G401.6 (cell line): ENCODE data around the gene AQP9.
"Not testable (repeated sequence)": the region's sequence is repeated elsewhere in the genome, so short reads cannot be mapped to it uniquely, and the experiment has no call there.

Experiments
- FAIRE-seq: peaks from 2 replicates; lab custom pipeline; 2012; peaks lifted over from hg19 to GRCh38; lab: Jason Lieb, UNC

The AQP9 gene

GRCh38 chr15:58138106-58138505 is at the start of gene AQP9:
Gene AQP9, plus strand, starts transcription at chr15:58138381. Its CDS starts 185 bp downstream, at chr15:58138566.
- FAIRE-seq = no peak

GRCh38 chr15:58095415-58095814 is 42.8 kb upstream of the AQP9 start:
- FAIRE-seq = no peak

GRCh38 chr15:58096529-58097084 is 41.6 kb upstream of the AQP9 start:
- no peak for FAIRE-seq

GRCh38 chr15:58103482-58103881 is 34.7 kb upstream of the AQP9 start:
- no peak for FAIRE-seq

- no peak for FAIRE-seq
These were observed 30.1 kb upstream of the AQP9 start for GRCh38 chr15:58108117-58108516.

GRCh38 chr15:58109419-58109818 is 28.8 kb upstream of the AQP9 start:
- no peak for FAIRE-seq

GRCh38 chr15:58110999-58111717 is 27.0 kb upstream of the AQP9 start:
- FAIRE-seq = no peak

GRCh38 chr15:58111718-58112104 is 26.5 kb upstream of the AQP9 start:
- FAIRE-seq = no peak

- not testable (repeated sequence) for FAIRE-seq
These were observed 24.8 kb upstream of the AQP9 start for GRCh38 chr15:58113358-58113757.

- no peak for FAIRE-seq
These were observed 23.8 kb upstream of the AQP9 start for GRCh38 chr15:58114388-58114787.

- FAIRE-seq = no peak
These were observed 23.4 kb upstream of the AQP9 start for GRCh38 chr15:58114812-58115211.

- no peak for FAIRE-seq
These were observed 22.5 kb upstream of the AQP9 start for GRCh38 chr15:58115692-58116091.

- FAIRE-seq = no peak
These were observed 20.6 kb upstream of the AQP9 start for GRCh38 chr15:58117619-58118018.

- FAIRE-seq = no peak
These were observed 19.9 kb upstream of the AQP9 start for GRCh38 chr15:58118272-58118671.

- FAIRE-seq = no peak
These were observed 19.2 kb upstream of the AQP9 start for GRCh38 chr15:58119016-58119415.

- FAIRE-seq = no peak
These were observed 13.6 kb upstream of the AQP9 start for GRCh38 chr15:58124585-58124984.

- no peak for FAIRE-seq
These were observed 12.8 kb upstream of the AQP9 start for GRCh38 chr15:58125333-58125732.

GRCh38 chr15:58134886-58135285 is 3.3 kb upstream of the AQP9 start:
- FAIRE-seq = no peak

- FAIRE-seq = no peak
These were observed 2.5 kb upstream of the AQP9 start for GRCh38 chr15:58135511-58136174.

- no peak for FAIRE-seq
These were observed 1.4 kb upstream of the AQP9 start for GRCh38 chr15:58136731-58137130.

GRCh38 chr15:58137686-58138085 is 495 bp upstream of the AQP9 start:
- no peak for FAIRE-seq

- no peak for FAIRE-seq
These were observed 1.3 kb downstream of the AQP9 start for GRCh38 chr15:58139276-58139988.

GRCh38 chr15:58139989-58140522 is 1.9 kb downstream of the AQP9 start:
- FAIRE-seq = no peak
